Stimulated activated naive CD8-positive, alpha-beta T cell treated with anti-CD3 and anti-CD28 coated beads, Interleukin-15, Interleukin-2, amounts not matched to agents 100 ng/mL and 50 ng/mL, for 24 hours (primary cell): ENCODE data around the gene TNP2.

Experiments
- H3K27ac Mint-ChIP-seq: one replicate; pipeline ENCODE4 v1.8.0; 2021; ENCODE audit warnings: mild to moderate bottlenecking, mixed read lengths
- H3K27me3 Mint-ChIP-seq: one replicate; pipeline ENCODE4 v1.8.0; 2021; ENCODE audit warnings: mixed read lengths
- H3K36me3 Mint-ChIP-seq: one replicate; pipeline ENCODE4 v1.8.0; 2021; ENCODE audit warnings: low read depth, mixed read lengths
- H3K4me1 Mint-ChIP-seq: one replicate; pipeline ENCODE4 v1.8.0; 2021; ENCODE audit warnings: low read depth, mixed read lengths
- H3K4me3 Mint-ChIP-seq: one replicate; pipeline ENCODE4 v1.8.0; 2021; ENCODE audit warnings: mild to moderate bottlenecking, mixed read lengths
- H3K9me3 Mint-ChIP-seq: one replicate; pipeline ENCODE4 v1.8.0; 2021; ENCODE audit warnings: mixed read lengths

Gene TNP2

DNA sequence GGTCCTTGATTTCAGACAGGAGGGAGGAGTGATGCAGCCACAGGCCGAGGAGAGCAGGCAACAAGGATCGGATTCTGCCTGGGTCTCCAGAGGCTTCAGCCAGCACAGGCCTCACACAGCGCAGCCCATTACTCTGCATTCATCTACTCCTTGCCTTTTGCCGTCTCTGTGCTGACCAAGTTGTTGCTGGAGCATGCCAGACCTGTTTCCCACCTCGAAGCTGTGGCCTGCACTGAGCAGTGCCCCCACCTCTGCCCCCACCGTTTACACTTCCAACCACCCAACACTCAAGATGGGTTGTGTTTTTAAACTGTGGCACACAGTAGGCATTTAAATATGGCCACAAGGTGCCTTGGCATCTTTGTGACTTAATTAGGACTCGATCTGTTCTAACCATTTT is 5.8 kb upstream of the TNP2 start:
- Mint-ChIP-seq H3K4me1 (peaks cover 2% of the 10 kb centered on the region), H3K4me3 (no peak overlapping the region), H3K27ac (no peak overlapping the region), H3K27me3 (no peaks in the 10 kb centered on the region), H3K9me3 (no peaks in the 10 kb centered on the region), H3K36me3 (no peaks in the 10 kb centered on the region)

DNA sequence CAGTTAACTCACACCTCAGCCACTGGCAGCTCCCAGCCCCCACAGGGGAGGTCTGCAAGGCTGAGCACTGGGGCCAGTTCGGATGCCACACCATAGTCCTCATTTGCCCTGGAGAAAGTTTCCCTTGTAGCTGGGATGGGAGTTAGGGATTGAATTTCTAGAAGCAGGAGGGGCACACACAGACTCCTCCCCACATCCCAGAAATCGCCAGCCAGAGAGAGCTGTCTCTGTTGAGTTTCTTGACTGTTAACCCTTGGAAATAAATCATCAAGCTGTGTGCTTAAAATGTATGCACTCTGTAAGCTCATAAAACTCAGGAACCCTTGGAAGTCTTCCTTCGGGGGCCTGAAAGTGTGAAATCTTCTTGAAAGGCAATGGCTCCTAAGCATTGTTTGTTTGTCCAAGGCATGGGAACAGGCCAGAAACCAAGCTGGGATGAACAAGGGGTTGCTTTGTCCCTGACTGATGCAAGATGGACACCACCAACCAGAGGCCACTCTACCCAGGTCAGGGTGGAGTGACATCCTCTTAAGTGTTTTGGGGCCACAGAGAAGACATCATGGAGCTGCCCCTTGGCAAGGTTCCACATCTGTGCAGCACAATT is 4.7 kb upstream of the TNP2 start:
- no peaks in the 10 kb centered on the region for H3K27me3 Mint-ChIP-seq
- H3K36me3 Mint-ChIP-seq: no peaks in the 10 kb centered on the region
- H3K9me3 Mint-ChIP-seq: no peaks in the 10 kb centered on the region
- H3K4me1 Mint-ChIP-seq: no peaks in the 10 kb centered on the region
- no peak overlapping the region for H3K27ac Mint-ChIP-seq
- no peak overlapping the region for H3K4me3 Mint-ChIP-seq

DNA sequence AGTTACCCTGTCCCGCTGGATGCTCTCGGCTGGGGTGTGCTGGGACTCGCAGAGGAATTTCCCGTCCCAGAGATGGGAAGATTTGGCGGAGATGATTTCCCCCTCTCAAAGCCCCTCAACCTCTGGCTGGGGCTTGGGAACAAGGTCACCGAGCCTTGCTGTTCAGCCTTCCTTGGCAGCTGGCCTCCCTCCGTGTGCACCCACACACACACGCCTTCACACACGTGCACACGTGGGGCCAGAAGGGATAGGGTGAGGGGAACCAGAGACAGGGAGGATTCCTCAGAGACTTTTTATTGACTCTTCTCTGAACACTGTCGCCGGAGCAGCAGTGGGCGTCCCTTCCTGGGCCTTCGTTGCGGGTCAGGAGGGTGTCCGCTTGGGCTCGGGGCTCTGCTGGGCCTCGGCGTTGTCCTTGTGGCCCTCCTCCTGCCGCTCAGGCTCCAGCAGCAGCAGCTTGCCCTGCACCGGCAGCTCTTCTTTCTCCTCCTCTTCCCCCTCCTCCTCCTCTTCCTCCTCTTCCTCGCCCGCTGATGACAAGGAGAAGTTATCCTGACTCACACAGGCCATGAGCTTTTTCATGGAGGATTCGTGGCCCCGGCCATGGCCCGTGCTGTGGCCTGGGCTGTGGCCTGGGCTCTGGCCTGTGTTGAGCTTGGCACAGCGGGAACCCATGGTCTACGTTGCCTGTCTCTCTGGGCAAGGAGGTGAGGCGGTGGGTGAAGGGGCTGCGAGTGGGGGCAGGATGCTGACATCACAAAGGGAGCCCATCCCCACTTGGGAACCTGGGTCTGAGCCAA is 4.0 kb upstream of the TNP2 start, which contains the start of gene PRM3:
TSS of gene PRM3 (minus strand) at position 709 of the 800 bp plus-strand sequence. CDS start at position 675, 34 bp downstream.
- no peak within 1 kb of the TSS for H3K4me3 Mint-ChIP-seq
- H3K9me3 Mint-ChIP-seq: no peaks in the 10 kb centered on the region
- no peaks in the 10 kb centered on the region for H3K4me1 Mint-ChIP-seq
- H3K27ac Mint-ChIP-seq: no peak within 1 kb of the TSS
- H3K36me3 Mint-ChIP-seq: no peaks in the 10 kb centered on the region
- no peaks in the 10 kb centered on the region for H3K27me3 Mint-ChIP-seq

DNA sequence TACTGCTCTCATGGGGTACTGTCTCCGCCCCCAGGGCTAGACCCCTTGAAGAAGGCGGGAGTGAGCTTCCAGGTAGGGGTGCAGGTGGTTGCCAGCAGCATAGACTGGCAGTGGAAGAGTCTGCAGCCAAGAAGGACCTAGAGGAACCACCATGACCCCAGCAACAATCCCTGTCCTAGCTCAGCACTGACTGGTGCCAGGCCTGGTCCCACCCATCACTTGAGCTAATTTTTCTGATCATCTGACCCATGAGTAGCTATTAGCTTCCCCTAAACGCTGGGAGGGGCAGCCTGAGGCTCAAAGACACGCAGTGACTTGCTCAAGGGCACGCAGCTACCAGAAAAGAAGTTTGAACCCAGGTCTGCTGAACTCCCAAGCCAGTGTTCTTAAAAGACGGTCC is 3.4 kb upstream of the TNP2 start:
- no peak overlapping the region for H3K27ac Mint-ChIP-seq
- no peaks in the 10 kb centered on the region for H3K27me3 Mint-ChIP-seq
- no peaks in the 10 kb centered on the region for H3K9me3 Mint-ChIP-seq
- no peaks in the 10 kb centered on the region for H3K36me3 Mint-ChIP-seq
- no peak overlapping the region for H3K4me3 Mint-ChIP-seq
- no peaks in the 10 kb centered on the region for H3K4me1 Mint-ChIP-seq

DNA sequence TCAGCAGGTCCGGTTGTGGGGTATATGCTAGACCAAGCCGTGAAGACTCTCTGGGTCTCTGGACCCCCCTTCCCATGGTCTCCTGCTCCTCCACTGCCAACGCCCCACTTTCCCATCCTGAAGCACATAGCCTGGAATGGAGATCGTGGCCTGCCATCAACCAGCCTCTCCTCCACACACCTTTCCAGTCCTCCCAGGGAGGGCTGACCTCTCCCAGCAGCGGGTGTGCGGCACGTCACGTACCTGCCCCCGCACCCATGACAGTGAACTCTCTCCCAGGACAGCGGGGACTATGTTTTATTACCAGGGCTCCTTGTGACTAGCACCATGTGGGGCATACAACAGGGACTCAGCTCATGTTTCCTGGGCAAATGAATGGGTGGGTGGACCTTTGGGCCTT is 2.5 kb upstream of the TNP2 start:
- H3K9me3 Mint-ChIP-seq: no peaks in the 10 kb centered on the region
- H3K27me3 Mint-ChIP-seq: no peaks in the 10 kb centered on the region
- no peak overlapping the region for H3K4me3 Mint-ChIP-seq
- no peak overlapping the region for H3K27ac Mint-ChIP-seq
- no peaks in the 10 kb centered on the region for H3K4me1 Mint-ChIP-seq
- no peaks in the 10 kb centered on the region for H3K36me3 Mint-ChIP-seq

DNA sequence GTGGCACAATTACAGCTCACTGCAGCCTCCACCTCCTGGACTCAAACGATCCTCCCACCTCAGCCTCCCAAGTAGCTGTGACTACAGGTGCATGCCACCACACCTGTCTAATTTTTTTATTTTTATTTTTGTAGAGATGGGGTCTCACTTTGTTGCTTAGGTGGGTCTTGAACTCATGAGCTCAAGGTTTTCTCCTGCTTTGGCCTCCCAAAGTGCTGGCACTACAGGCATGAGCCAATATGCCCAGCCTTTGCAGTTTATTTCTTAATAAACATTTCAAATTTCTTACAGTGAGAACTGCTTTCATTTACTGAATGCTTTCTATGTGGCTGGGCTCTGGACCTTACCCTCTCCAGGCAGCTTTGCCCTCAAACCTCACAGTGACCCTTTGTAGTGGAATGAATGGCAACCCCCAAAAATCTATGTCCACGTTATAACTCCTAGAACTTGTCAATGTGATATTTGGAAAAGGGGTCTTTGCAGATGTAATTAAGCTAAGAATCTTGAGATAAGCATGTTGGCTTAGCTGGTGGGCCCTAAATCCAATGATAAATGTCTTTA is 1.6 kb upstream of the TNP2 start:
- H3K27ac Mint-ChIP-seq: no peak overlapping the region
- H3K9me3 Mint-ChIP-seq: no peaks in the 10 kb centered on the region
- H3K4me1 Mint-ChIP-seq: no peaks in the 10 kb centered on the region
- no peaks in the 10 kb centered on the region for H3K36me3 Mint-ChIP-seq
- no peaks in the 10 kb centered on the region for H3K27me3 Mint-ChIP-seq
- no peak overlapping the region for H3K4me3 Mint-ChIP-seq

DNA sequence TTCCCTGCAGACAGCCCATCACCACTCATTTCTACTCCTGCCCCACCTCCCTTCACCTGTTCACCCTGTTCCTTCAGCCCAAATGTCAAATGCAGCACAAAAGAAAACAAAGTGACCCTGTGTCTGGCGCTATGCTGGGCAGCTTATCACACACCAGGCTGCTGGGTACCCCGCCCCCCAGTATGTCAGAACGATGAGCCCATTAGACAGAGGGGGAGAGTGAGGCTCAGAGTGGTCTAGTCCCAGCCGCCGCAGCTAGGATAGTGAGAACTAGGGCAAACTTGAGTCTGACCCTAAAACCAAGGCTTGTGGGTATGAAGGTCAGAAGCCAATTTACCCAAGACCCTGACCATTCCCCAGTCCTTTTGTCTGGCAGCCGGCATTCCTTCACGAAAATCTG is 4.0 kb downstream of the TNP2 start:
- Mint-ChIP-seq H3K36me3 (no peaks in the 10 kb centered on the region), H3K9me3 (no peaks in the 10 kb centered on the region), H3K4me3 (no peak overlapping the region), H3K27ac (no peak overlapping the region), H3K4me1 (peaks cover 27% of the 10 kb centered on the region), H3K27me3 (peaks cover under 1% of the 10 kb centered on the region)

DNA sequence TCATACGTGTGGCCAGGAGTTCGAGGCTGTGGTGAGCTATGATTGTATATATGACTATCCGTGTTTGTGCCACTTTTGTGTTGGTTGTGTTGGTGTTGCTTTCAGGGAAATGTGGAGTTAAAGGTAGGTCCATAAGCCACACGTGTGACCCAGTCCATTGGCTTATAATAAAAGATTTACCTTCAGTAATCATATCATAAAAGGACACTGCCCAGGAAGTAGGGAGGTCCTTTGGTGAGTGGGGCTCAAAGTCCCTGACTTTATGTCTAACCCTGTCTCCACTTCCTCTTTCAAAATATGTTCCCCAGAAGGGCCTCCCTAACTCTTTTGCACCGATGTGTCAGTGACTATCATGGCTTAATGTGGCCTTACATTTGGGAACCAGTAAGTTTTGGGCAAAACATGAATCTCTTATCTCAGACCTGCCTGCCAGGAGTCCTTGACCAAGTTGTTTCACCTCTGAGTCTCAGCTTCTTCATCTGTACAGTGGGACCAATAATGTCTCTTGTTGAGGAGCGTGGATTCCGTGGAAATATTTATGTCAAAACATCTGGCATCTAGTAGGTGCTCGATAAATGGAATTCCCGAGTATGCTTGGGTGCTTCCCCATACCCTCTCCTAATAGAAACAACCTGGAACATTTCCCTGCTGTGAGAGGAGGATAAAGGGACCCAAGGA is 4.8 kb downstream of the TNP2 start:
- Mint-ChIP-seq H3K36me3 (no peaks in the 10 kb centered on the region), H3K4me1 (peaks cover 33% of the 10 kb centered on the region), H3K27me3 (peaks cover 2% of the 10 kb centered on the region), H3K4me3 (peak overlapping the region; percentile 18), H3K9me3 (no peaks in the 10 kb centered on the region), H3K27ac (peak overlapping the region; percentile 74)

DNA sequence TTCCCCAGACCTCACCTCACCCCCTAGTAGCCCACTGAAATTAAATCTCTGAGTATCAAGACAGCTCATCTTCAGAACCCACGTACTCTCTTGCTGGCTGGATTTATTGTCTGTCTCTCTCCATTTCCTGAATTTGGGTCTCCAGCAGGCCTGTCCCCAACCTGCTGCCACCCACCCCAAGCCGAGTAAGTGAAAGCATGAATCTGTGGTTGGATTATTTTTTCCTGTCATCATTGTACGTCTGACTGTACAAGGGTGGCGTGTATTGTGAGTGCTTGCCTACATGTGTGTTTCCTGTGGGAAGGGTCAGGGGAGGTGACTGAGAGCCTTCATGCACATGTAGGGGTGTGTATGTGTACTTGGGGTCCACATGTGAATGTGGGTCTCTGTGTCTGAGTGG is 5.4 kb downstream of the TNP2 start:
- Mint-ChIP-seq H3K4me1 (peaks cover 38% of the 10 kb centered on the region), H3K9me3 (no peaks in the 10 kb centered on the region), H3K27ac (peak overlapping the region; percentile 74), H3K36me3 (no peaks in the 10 kb centered on the region), H3K4me3 (peak overlapping the region; percentile 18), H3K27me3 (peaks cover 2% of the 10 kb centered on the region)

DNA sequence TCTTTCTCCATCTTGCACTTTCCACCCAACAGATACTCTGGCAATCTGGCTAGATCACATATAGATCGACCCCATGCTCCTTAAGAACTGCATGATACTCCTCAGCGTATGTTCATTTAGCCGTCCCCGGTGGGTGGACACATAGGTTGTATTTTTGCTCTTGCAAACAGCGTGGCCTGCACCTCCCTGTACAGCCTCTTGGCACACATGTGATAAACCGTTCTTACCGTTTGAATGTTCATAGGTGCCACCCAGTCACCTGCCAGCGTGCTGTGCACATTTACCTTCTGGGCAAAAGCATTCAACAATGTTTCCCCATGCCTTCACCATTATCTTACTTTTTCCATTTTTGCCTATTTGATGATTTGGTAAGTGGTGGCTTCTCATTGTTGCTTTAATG is 6.2 kb downstream of the TNP2 start:
- Mint-ChIP-seq H3K27me3 (peaks cover 2% of the 10 kb centered on the region), H3K36me3 (no peaks in the 10 kb centered on the region), H3K4me3 (no peak overlapping the region), H3K27ac (no peak overlapping the region), H3K4me1 (peaks cover 46% of the 10 kb centered on the region), H3K9me3 (no peaks in the 10 kb centered on the region)

DNA sequence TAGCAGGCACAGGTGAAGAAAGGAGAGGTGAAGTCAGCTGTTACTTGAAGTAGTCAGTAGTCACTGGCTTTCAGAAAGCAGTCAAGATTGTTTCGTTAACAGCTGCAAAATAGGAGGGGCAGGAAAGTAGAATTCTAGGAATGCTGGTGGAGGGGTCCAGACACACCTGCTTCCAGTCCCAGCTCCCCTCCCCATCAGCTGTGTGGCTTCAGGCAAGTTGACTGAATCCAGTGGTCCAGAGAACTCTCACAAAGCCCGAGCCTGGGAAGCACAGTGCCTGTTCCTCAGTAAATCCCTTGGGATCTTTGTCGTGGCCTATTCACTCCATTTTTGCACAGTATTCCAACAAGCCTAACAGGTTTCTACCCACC is 8.5 kb downstream of the TNP2 start:
- no peaks in the 10 kb centered on the region for H3K9me3 Mint-ChIP-seq
- no peak overlapping the region for H3K4me3 Mint-ChIP-seq
- H3K4me1 Mint-ChIP-seq: peaks cover 58% of the 10 kb centered on the region
- peaks cover 2% of the 10 kb centered on the region for H3K27me3 Mint-ChIP-seq
- H3K36me3 Mint-ChIP-seq: no peaks in the 10 kb centered on the region
- H3K27ac Mint-ChIP-seq: no peak overlapping the region

DNA sequence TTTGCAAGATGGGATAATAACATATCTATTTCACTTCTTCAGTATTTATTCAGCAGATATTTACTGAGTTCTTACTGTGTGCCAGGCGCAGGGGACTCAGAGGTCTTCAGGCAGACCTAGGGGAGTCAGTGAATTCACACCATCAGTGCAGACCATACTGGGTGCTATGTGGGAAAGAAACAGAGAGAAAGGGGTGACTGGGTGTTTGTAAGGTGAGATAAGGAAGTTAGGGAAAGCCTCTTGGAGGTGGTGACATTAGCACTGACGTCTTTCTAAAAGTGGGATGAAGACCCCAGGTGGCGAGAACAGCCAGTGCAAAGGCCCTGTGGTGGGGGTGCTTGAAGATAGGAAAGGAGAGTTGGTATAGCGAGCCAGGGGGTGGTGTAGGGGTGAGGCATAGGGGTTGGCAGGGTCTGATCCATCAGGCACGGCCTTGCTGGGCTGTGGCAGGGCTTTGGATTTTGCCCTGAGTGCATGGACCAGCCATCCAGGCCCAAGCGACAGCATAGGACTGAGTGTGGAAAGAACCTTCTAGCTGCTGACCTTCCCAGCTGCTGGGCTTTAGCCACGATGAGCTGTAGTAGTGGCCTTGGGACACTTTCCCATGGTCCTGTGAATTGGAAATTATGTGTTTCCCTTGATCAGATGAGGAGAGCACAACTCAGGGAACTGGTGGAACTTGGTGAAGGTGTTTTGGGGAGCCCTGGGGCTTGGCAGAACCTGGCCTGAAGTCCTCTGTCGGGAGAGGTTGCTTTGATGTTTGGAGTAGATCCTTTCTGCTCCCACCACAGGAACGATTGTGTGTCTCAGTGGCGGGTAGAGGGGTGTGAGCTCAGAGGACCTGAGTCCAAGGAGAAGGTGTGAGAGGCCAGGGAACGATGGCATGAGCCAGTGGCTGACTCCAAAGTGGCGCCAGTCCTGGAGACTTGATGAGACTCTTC is 9.2 kb downstream of the TNP2 start:
- Mint-ChIP-seq H3K27ac (peak overlapping the region; percentile 12), H3K36me3 (no peaks in the 10 kb centered on the region), H3K4me3 (no peak overlapping the region), H3K27me3 (peaks cover 2% of the 10 kb centered on the region), H3K9me3 (no peaks in the 10 kb centered on the region), H3K4me1 (peaks cover 58% of the 10 kb centered on the region)

DNA sequence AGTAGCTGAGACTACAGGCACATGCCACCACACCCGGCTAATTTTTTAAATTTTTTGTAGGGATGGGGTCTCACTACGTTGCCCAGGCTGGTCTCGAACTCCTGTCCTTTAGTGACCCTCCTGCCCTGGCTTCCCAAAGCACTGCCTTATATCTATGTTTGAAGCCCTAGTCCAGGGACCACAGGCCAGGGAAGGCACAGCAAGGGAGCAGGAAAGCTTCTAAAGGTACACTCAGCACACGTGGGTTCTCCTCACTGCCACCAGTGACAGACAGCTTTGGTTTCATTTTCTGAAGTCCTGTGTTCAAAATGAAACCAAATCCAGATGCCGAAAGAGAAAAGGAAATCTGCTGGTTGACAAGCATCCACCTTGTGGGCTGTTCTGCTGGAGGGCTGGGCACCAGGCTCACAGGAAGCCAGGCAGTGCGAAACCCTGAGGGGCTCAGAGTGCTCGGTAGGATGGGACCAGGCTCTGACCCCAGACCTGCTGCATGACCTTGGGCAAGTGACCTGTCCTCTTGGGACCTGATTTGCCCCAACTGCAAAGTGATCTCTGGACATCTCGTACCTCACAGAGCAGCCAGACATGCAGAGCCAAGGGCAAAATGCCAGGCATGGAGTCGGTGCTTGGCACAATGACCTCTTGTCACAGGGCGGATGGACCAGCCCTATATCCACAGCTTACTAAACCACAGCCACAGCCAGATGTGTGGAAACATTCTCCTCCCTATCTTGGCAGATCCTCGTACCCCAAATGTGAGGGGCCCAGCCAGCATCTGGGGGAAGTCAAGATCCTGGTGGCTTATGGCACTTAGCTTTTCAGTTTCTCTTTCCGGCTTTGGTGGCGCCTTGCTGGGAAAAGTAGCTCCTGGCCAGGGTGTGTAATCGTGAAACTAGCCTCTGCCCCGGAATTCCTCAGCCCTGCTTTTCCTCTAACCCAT is 10.3 kb downstream of the TNP2 start:
- Mint-ChIP-seq H3K27ac (peak overlapping the region; percentile 12), H3K36me3 (peaks cover 8% of the 10 kb centered on the region), H3K4me1 (peaks cover 47% of the 10 kb centered on the region), H3K4me3 (no peak overlapping the region), H3K9me3 (no peaks in the 10 kb centered on the region), H3K27me3 (peaks cover 2% of the 10 kb centered on the region)
